ENCODE data around the gene PFDN1. TPM values are rescaled to one million over a fixed set of nuclear protein-coding genes. Genes with fewer than 3 reads are reported as not detected.

PFDN1 gene
- total RNA-seq, 4 donors from 2014 or later = 58.7 to 91.7 (median 76.2) TPM

DNA sequence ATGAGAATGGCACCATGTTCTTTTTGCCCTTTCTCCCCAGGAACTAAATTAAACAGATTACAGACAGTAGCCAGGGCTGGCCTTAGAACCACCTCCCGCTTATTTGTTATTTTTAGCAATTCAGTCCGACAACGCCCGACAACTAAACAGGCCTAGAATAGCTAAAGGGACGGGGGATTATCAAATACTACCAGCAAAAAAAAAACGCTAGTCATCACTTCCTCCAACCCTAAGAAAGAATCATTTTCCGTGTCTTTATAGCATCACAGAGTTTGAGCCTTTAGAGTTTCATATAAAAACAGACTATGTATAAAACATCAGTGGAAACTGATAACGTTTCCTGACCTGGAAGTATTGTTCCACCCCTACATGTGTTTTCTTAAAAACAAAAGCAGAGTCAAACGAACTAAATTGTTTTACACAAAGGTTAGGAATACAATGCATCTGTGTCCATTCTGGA, 35.3 kb downstream of the PFDN1 start:
- 62% methylated on average over 9 of the region's 9 CpGs for WGBS
- no peak overlapping the region for H3K27ac ChIP-seq

DNA sequence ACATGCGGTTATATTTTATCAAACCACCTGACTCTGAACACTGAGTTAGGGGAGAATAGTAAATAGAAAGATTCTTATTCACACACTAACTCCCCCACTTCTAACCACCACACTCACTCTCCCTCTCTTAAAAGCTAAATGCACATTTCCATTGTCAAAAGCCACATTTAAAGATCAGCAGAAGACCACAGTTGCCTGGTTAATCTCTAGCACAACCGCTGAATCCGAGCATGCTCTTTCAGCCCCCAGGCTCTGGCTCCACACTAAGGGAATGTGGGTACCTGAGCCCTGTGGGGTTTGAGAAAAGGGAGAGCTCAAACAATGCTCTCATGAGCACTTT, 35.7 kb downstream of the PFDN1 start:
- no peak overlapping the region for H3K27ac ChIP-seq
- TF ChIP-seq EP300 (IDR thresholded peaks at IDR 0.05) (no peak), POLR2AphosphoS5 (IDR thresholded peaks at IDR 0.05) (no peak), POLR2A (IDR thresholded peaks at IDR 0.05) (no peak)
- TF ChIP-seq, protein P1, sequence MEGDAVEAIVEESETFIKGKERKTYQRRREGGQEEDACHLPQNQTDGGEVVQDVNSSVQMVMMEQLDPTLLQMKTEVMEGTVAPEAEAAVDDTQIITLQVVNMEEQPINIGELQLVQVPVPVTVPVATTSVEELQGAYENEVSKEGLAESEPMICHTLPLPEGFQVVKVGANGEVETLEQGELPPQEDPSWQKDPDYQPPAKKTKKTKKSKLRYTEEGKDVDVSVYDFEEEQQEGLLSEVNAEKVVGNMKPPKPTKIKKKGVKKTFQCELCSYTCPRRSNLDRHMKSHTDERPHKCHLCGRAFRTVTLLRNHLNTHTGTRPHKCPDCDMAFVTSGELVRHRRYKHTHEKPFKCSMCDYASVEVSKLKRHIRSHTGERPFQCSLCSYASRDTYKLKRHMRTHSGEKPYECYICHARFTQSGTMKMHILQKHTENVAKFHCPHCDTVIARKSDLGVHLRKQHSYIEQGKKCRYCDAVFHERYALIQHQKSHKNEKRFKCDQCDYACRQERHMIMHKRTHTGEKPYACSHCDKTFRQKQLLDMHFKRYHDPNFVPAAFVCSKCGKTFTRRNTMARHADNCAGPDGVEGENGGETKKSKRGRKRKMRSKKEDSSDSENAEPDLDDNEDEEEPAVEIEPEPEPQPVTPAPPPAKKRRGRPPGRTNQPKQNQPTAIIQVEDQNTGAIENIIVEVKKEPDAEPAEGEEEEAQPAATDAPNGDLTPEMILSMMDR (IDR thresholded peaks at IDR 0.05) = no peak

More for the DNA sequence above, 35.3 kb downstream of the PFDN1 start:
- Histone ChIP-seq H3K4me3 (no peak overlapping the region), H3K36me3 (peaks cover 5% of the 10 kb centered on the region), H3K9me3 (no peaks in the 10 kb centered on the region), H3K4me1 (no peaks in the 10 kb centered on the region), H3K27me3 (no peaks in the 10 kb centered on the region)
- DNase-seq (ENCODE audit: low spot score in 2 of 2) = no peak
- TF ChIP-seq, protein P1 (IDR thresholded peaks at IDR 0.05) = no peak
- TF ChIP-seq POLR2A (IDR thresholded peaks at IDR 0.05) (no peak), POLR2AphosphoS5 (IDR thresholded peaks at IDR 0.05) (no peak), EP300 (IDR thresholded peaks at IDR 0.05) (no peak)

DNA sequence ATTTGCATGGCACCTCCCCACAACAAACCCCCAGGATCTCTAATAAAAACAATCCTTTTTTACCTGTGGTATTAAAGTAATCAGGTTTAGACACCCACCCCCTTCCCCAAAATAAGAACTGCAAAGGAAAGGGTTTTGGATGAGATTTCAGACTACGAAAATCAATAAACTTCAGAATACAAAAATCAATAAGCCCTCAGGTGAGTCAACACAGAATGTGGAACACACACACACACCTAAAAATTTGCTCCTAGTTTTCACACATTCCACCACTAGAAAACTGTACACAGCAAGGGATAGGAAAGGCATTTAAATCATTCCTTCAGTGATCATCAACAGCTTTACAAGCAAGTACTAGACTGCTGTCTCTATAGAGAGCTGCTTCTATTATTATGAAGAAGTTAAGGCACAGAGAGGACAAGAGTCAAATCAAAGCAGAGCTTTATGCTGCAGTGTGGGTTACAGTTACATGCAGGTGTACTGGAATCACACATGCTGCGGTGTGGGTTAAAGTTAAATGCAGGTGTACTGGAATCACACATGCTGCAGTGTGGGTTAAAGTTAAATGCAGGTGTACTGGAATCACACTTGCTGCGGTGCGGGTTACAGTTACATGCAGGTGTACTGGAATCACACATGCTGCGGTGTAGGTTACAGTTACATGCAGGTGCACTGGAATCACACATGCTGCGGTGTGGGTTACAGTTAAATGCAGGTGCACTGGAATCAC, 36.3 kb downstream of the PFDN1 start:
- TF ChIP-seq POLR2A (IDR thresholded peaks at IDR 0.05) (no peak), POLR2AphosphoS5 (IDR thresholded peaks at IDR 0.05) (no peak), EP300 (IDR thresholded peaks at IDR 0.05) (no peak)
- TF ChIP-seq, protein P1 (IDR thresholded peaks at IDR 0.05) = no peak
- no peaks in the 10 kb centered on the region for H3K9me3 ChIP-seq
- H3K4me3 ChIP-seq = no peak overlapping the region
- 89% methylated on average over 6 of the region's 6 CpGs for WGBS
- peaks cover 5% of the 10 kb centered on the region for H3K36me3 ChIP-seq
- no peak for DNase-seq (ENCODE audit: low spot score in 2 of 2)
- H3K27ac ChIP-seq = no peak overlapping the region
- H3K4me1 ChIP-seq = peaks cover 8% of the 10 kb centered on the region
- H3K27me3 ChIP-seq = no peaks in the 10 kb centered on the region

More for the DNA sequence above, 35.7 kb downstream of the PFDN1 start:
- WGBS = 94% methylated on average over 3 of the region's 3 CpGs
- Histone ChIP-seq H3K4me3 (no peak overlapping the region), H3K4me1 (peaks cover 3% of the 10 kb centered on the region), H3K9me3 (no peaks in the 10 kb centered on the region), H3K27me3 (no peaks in the 10 kb centered on the region), H3K36me3 (peaks cover 5% of the 10 kb centered on the region)
- no peak for DNase-seq (ENCODE audit: low spot score in 2 of 2)

DNA sequence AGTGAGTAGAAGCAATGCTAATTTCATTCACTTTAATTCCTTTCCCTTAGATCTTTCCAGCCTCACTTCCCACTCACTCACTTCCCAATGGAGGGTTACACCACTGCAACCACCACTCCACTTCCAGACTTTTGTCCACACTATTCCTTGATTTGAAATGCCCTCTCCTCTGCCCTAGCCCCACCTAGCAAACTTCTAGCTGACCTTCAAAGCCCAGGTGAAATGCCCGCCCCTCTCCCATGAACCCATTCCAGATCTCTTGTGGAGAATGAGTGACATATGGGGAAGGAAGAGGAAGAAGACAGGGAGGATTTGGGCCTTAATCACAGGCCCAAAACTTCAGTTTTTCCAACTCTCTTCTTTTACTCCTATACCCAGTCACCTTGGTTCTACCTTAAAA, 37.1 kb downstream of the PFDN1 start:
- TF ChIP-seq POLR2A (IDR thresholded peaks at IDR 0.05) = no peak
- TF ChIP-seq, protein P1 (IDR thresholded peaks at IDR 0.05) = no peak
- no peak for TF ChIP-seq POLR2AphosphoS5 (IDR thresholded peaks at IDR 0.05)
- Histone ChIP-seq H3K9me3 (no peaks in the 10 kb centered on the region), H3K36me3 (peaks cover 5% of the 10 kb centered on the region), H3K4me3 (no peak overlapping the region), H3K27me3 (no peaks in the 10 kb centered on the region), H3K27ac (no peak overlapping the region), H3K4me1 (peaks cover 16% of the 10 kb centered on the region)
- WGBS = 84% methylated on average over 1 of the region's 1 CpG
- no peak for DNase-seq (ENCODE audit: low spot score in 2 of 2)

DNA sequence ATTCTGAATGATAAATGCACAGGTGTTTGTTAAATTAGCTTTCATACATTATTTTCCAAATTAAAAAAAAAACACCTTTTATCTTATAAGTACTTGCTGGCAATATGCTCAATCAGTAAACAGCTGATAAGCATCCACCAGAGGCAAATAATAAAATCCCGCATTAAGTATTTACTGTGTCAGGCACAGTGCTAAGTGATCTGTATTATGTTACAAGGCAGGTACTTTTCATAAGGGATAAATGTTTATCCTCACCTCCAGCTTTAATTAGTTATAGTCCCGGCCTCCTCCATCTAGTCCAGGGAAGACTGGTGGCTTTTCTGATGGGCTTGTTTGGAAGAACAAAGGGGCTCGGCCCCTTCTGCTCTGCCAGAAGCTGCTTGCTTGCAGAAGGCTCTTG, 40.1 kb downstream of the PFDN1 start:
- TF ChIP-seq, protein P1 (IDR thresholded peaks at IDR 0.05) = no peak
- no peak for TF ChIP-seq POLR2AphosphoS5 (IDR thresholded peaks at IDR 0.05)
- TF ChIP-seq POLR2A (IDR thresholded peaks at IDR 0.05) = no peak
- no peak for TF ChIP-seq EP300 (IDR thresholded peaks at IDR 0.05)
- Histone ChIP-seq H3K9me3 (no peaks in the 10 kb centered on the region), H3K4me3 (no peak overlapping the region), H3K27me3 (no peaks in the 10 kb centered on the region), H3K27ac (no peak overlapping the region), H3K4me1 (peaks cover 18% of the 10 kb centered on the region), H3K36me3 (peaks cover 7% of the 10 kb centered on the region)
- 94% methylated on average over 3 of the region's 3 CpGs for WGBS
- no peak for DNase-seq (ENCODE audit: low spot score in 2 of 2)

Measured in suprapubic skin (tissue), 4 donors.